Karpas-422 (cell line): ENCODE results near the gene CEP112. TPM values are rescaled to one million over a fixed set of nuclear protein-coding genes. Genes with fewer than 3 reads are reported as not detected.

ENCODE experiments used
- DNase-seq: peaks from one replicate; pipeline ENCODE4 v3.0.0-alpha.2; 2015
- H2AFZ ChIP-seq: fragments of 200-600 bp; sonication (generic); 2 replicates; pipeline ENCODE4 v1.6.1; 2014; ENCODE audit warnings: antibody characterized with exemption, low read length, mixed read lengths
- H3K27ac ChIP-seq: fragments of 200-600 bp; sonication (generic); 2 replicates; pipeline ENCODE4 v1.5.1; 2014; ENCODE audit warnings: mild to moderate bottlenecking, low read length, moderate library complexity
- H3K27me3 ChIP-seq: fragments of 200-600 bp; sonication (generic); 2 replicates; pipeline ENCODE4 v1.6.1; 2014; ENCODE audit warnings: low read length, mixed read lengths
- H3K36me3 ChIP-seq: fragments of 200-600 bp; sonication (generic); 2 replicates; pipeline ENCODE4 v1.6.1; 2014; ENCODE audit warnings: low read length, mixed read lengths; ENCODE audit not compliant: insufficient read depth
- H3K4me1 ChIP-seq: fragments of 200-600 bp; sonication (generic); 2 replicates; pipeline ENCODE4 v1.6.1; 2014; ENCODE audit warnings: mild to moderate bottlenecking, low read length, mixed read lengths
- H3K4me2 ChIP-seq: fragments of 200-600 bp; sonication (generic); 2 replicates; pipeline ENCODE4 v1.6.1; 2014; ENCODE audit warnings: low read length, low read depth, mild to moderate bottlenecking; ENCODE audit not compliant: poor library complexity, severe bottlenecking
- H3K4me3 ChIP-seq: fragments of 200-600 bp; sonication (generic); 2 replicates; pipeline ENCODE4 v1.5.1; 2014; ENCODE audit warnings: mild to moderate bottlenecking, antibody characterized with exemption, low read length, mixed read lengths
- H3K79me2 ChIP-seq: fragments of 200-600 bp; sonication (generic); 2 replicates; pipeline ENCODE4 v1.6.1; 2014; ENCODE audit warnings: mild to moderate bottlenecking, low read length, mixed read lengths
- H3K9ac ChIP-seq: fragments of 200-600 bp; sonication (generic); 2 replicates; pipeline ENCODE4 v1.6.0; 2014; ENCODE audit warnings: low read length
- H3K9me2 ChIP-seq: fragments of 200-600 bp; sonication (generic), shearing (Covaris generic); replicated peaks from 2 replicates; pipeline ENCODE4 v1.6.0; 2014; ENCODE audit warnings: mild to moderate bottlenecking, low read length, moderate library complexity; ENCODE audit not compliant: insufficient read depth
- H3K9me3 ChIP-seq: fragments of 300-700, 200-600 bp; sonication (generic); 2 replicates; pipeline ENCODE4 v1.6.1; 2014; ENCODE audit warnings: low read length, mixed read lengths
- H4K20me1 ChIP-seq: fragments of 200-600 bp; sonication (generic); 2 replicates; pipeline ENCODE4 v1.6.1; 2014; ENCODE audit warnings: mild to moderate bottlenecking, antibody characterized with exemption, low read length, low read depth; ENCODE audit not compliant: insufficient read depth
- total RNA-seq: library from RNA; depleted of rRNA; stranded (reverse); fragments of >200 nt; shearing (Covaris generic); gene quantifications from 2 replicates; pipeline ENCODE4 v1.2.3, GENCODE V29; 2014; ENCODE audit warnings: low replicate concordance

Gene CEP112
- total RNA-seq, 1 experiment from 2014 or later = not detected

GRCh38 chr17:66220079-66220835 lies 28.3 kb upstream of the CEP112 start:
- DNase-seq = no peak
- Histone ChIP-seq H2AFZ (no peak overlapping the region), H3K27me3 (no peaks in the 10 kb centered on the region), H3K4me3 (no peak overlapping the region), H3K4me1 (peaks cover 23% of the 10 kb centered on the region), H4K20me1 (peaks cover 3% of the 10 kb centered on the region; the same call in 1 of the 2 replicates), H3K9me2 (no peaks in the 10 kb centered on the region), H3K79me2 (no peaks in the 10 kb centered on the region), H3K9ac (no peak overlapping the region), H3K36me3 (no peaks in the 10 kb centered on the region), H3K4me2 (no peak overlapping the region), H3K9me3 (no peaks in the 10 kb centered on the region), H3K27ac (no peak overlapping the region)

GRCh38 chr17:66215529-66215911 lies 23.6 kb upstream of the CEP112 start:
- Histone ChIP-seq H3K9me3 (no peaks in the 10 kb centered on the region), H3K4me3 (no peak overlapping the region), H3K79me2 (no peaks in the 10 kb centered on the region), H3K27me3 (no peaks in the 10 kb centered on the region), H3K9ac (no peak overlapping the region), H3K27ac (no peak overlapping the region), H3K4me1 (peaks cover 3% of the 10 kb centered on the region; the same call in 1 of the 2 replicates), H3K4me2 (no peak overlapping the region), H2AFZ (no peak overlapping the region), H3K9me2 (no peaks in the 10 kb centered on the region), H4K20me1 (no peaks in the 10 kb centered on the region), H3K36me3 (no peaks in the 10 kb centered on the region)
- no peak for DNase-seq

- no peak overlapping the region for H3K4me3 ChIP-seq
- H3K9me2 ChIP-seq = no peaks in the 10 kb centered on the region
- H3K27ac ChIP-seq = no peak overlapping the region
- H3K9me3 ChIP-seq = no peaks in the 10 kb centered on the region
- H4K20me1 ChIP-seq = no peaks in the 10 kb centered on the region
- no peak overlapping the region for H2AFZ ChIP-seq
- no peaks in the 10 kb centered on the region for H3K36me3 ChIP-seq
- no peak for DNase-seq
- peaks cover 3% of the 10 kb centered on the region; the same call in 1 of the 2 replicates for H3K4me1 ChIP-seq
- H3K9ac ChIP-seq = no peak overlapping the region
- no peaks in the 10 kb centered on the region for H3K27me3 ChIP-seq
- H3K79me2 ChIP-seq = no peaks in the 10 kb centered on the region
- H3K4me2 ChIP-seq = no peak overlapping the region
Measured at GRCh38 chr17:66214884-66215528, 23.1 kb upstream of the CEP112 start.

GRCh38 chr17:66211047-66211810 lies 19.3 kb upstream of the CEP112 start:
- Histone ChIP-seq H2AFZ (no peak overlapping the region), H4K20me1 (no peaks in the 10 kb centered on the region), H3K36me3 (no peaks in the 10 kb centered on the region), H3K9ac (no peak overlapping the region), H3K79me2 (no peaks in the 10 kb centered on the region), H3K4me3 (no peak overlapping the region), H3K4me2 (no peak overlapping the region), H3K9me3 (no peaks in the 10 kb centered on the region), H3K9me2 (no peaks in the 10 kb centered on the region), H3K27me3 (no peaks in the 10 kb centered on the region), H3K27ac (no peak overlapping the region), H3K4me1 (peaks cover 3% of the 10 kb centered on the region; the same call in 1 of the 2 replicates)
- no peak for DNase-seq

- Histone ChIP-seq H3K9me3 (no peaks in the 10 kb centered on the region), H3K79me2 (no peaks in the 10 kb centered on the region), H3K36me3 (no peaks in the 10 kb centered on the region), H3K27me3 (no peaks in the 10 kb centered on the region), H3K9ac (no peak overlapping the region), H4K20me1 (no peaks in the 10 kb centered on the region), H2AFZ (no peak overlapping the region), H3K4me3 (no peak overlapping the region), H3K4me1 (peaks cover 3% of the 10 kb centered on the region; the same call in 1 of the 2 replicates), H3K27ac (no peak overlapping the region), H3K4me2 (no peak overlapping the region), H3K9me2 (no peaks in the 10 kb centered on the region)
- no peak for DNase-seq
Measured at GRCh38 chr17:66210208-66210574, 18.3 kb upstream of the CEP112 start.

GRCh38 chr17:66207936-66208335 lies 16.0 kb upstream of the CEP112 start:
- Histone ChIP-seq H3K4me3 (no peak overlapping the region), H3K79me2 (no peaks in the 10 kb centered on the region), H3K27me3 (no peaks in the 10 kb centered on the region; the same call in 1 of the 2 replicates), H3K27ac (no peak overlapping the region), H3K9ac (no peak overlapping the region), H2AFZ (no peak overlapping the region), H3K36me3 (no peaks in the 10 kb centered on the region), H3K9me2 (no peaks in the 10 kb centered on the region), H3K4me2 (no peak overlapping the region), H4K20me1 (no peaks in the 10 kb centered on the region), H3K4me1 (no peaks in the 10 kb centered on the region), H3K9me3 (no peaks in the 10 kb centered on the region)
- no peak for DNase-seq

GRCh38 chr17:66203274-66204015 lies 11.5 kb upstream of the CEP112 start:
- Histone ChIP-seq H3K9me2 (no peaks in the 10 kb centered on the region), H3K4me2 (no peak overlapping the region), H3K79me2 (no peaks in the 10 kb centered on the region), H3K4me3 (no peak overlapping the region), H3K27ac (no peak overlapping the region), H3K27me3 (no peaks in the 10 kb centered on the region; the same call in 1 of the 2 replicates), H3K9ac (no peak overlapping the region), H3K36me3 (no peaks in the 10 kb centered on the region), H4K20me1 (no peaks in the 10 kb centered on the region), H3K9me3 (no peaks in the 10 kb centered on the region), H2AFZ (no peak overlapping the region), H3K4me1 (peaks cover 4% of the 10 kb centered on the region; the same call in 1 of the 2 replicates)
- DNase-seq = no peak
